CD4-positive, alpha-beta T cell treated with Interleukin-17A for 4 hours (primary cell): ENCODE results near the gene DNAJC15.

Experiments
- DNase-seq: peaks from one replicate; pipeline ENCODE4 v3.0.0-alpha.2; 2020; ENCODE audit warnings: mixed read lengths

The DNAJC15 gene

DNA sequence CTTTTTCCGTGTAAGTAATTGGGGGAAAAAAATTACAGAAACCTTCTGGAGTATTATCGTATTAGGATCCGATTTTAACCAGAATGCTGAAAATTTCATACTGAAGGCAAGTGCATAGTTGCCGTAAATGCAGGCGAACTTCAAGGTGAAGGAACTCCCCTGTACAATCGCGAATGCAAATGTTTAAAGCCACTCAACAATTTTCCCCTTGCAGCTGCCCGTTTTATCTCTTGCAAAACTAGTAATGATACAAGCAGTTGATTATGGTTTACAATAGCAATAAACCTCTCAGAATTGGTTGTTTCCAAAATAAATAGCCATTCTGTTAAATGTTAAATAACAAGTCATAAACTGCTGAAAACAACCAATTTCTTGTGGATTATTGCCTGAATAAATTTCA, 105.7 kb downstream of the DNAJC15 start:
- DNase-seq, result no peak

GRCh38 chr13:43129511-43130110, 106.2 kb downstream of the DNAJC15 start:
- no peak for DNase-seq

- DNase-seq, result peak; percentile 5
Measured at GRCh38 chr13:43132257-43132656, 108.9 kb downstream of the DNAJC15 start.

GRCh38 chr13:43132911-43133310, 109.5 kb downstream of the DNAJC15 start:
- DNase-seq, result no peak

DNA sequence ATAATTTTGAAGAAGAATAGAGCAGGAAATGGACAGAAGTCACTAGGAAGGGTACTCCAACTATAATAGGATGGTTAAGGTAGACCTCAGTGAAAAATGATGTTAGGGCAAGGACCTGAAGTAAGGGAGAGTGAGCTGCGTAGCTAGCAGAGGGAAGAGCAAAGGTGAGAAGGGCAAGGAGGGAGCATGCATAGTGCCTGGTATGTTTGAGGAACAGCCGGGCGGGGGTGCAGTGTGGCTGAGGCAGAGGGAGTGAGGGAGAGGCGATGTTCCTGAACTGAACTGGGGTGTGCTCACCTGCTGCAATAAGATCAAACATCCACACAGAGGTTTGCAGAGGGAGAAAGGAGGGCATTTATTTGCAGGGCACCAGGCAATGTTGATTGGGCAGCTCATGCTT, 110.4 kb downstream of the DNAJC15 start:
- no peak for DNase-seq

GRCh38 chr13:43134868-43135267, 111.5 kb downstream of the DNAJC15 start:
- DNase-seq, result no peak

GRCh38 chr13:43135516-43135915, 112.1 kb downstream of the DNAJC15 start:
- DNase-seq, result no peak

GRCh38 chr13:43136920-43137575, 113.7 kb downstream of the DNAJC15 start:
- no peak for DNase-seq

GRCh38 chr13:43139211-43139610, 115.8 kb downstream of the DNAJC15 start:
- DNase-seq, result no peak

DNA sequence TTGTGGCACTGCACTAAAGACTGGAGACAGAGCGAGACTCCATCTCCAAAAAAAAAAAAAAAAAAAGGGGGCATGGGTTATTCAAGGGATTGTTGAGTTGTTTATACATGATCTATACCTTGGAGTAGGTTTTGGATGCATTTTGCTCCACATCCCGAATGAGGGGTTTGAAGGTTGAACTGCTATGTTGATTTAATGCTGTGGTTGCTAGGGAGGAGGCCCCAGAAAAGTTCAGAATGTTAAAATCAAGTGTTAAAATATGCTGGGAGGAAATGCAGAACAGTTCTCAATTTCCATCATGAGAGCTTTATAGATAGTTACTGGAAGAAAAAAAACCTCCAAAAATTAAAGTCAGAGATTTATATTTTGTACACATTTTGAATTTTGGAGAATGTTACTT, 116.5 kb downstream of the DNAJC15 start:
- DNase-seq, result no peak

DNA sequence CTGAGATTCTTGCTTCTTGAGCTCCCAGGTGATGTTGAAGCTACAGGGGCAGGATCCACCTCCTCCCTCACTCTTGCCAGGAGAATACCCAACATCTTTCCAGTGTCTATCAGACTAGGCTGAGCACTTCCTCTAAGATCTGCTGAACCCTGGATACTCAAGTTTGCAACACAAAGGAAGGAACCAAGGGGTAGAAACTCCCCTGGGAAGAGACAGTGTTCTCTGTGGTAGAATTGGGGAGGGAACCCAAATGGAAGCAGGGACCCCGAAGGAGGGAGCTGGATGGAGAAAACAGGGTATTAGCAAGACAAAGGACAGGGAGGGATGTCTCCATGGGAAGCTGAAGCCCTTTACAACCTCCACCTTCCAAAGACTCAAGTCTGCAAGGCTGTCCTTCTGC, 117.6 kb downstream of the DNAJC15 start:
- DNase-seq, result no peak

- no peak for DNase-seq
Measured at GRCh38 chr13:43141685-43142084, 118.3 kb downstream of the DNAJC15 start.

- DNase-seq, result no peak
Measured at GRCh38 chr13:43143591-43143990, 120.2 kb downstream of the DNAJC15 start.

- DNase-seq, result no peak
Measured at GRCh38 chr13:43145534-43146196, 122.3 kb downstream of the DNAJC15 start.

DNA sequence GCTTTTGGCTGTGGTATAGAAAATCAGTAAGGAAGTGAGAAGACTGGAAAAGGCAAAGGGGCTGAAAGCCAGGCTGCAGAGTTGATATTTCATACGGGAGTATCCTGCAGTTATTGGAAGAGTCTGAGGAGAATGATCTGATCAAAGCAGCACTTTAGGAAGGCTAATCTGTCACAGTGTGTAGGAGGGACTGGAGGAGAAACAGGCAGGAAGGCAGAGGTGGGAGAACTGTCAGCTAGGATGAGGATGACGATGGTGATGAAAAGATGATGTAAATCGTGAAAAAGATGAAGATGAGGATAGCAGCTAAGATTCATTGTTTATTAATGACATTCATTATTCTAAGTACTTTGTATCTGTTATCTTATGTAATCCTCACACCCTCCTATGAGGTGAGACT, 123.0 kb downstream of the DNAJC15 start:
- no peak for DNase-seq

- DNase-seq, result no peak
Measured at GRCh38 chr13:43150369-43151207, 127.2 kb downstream of the DNAJC15 start.

DNA sequence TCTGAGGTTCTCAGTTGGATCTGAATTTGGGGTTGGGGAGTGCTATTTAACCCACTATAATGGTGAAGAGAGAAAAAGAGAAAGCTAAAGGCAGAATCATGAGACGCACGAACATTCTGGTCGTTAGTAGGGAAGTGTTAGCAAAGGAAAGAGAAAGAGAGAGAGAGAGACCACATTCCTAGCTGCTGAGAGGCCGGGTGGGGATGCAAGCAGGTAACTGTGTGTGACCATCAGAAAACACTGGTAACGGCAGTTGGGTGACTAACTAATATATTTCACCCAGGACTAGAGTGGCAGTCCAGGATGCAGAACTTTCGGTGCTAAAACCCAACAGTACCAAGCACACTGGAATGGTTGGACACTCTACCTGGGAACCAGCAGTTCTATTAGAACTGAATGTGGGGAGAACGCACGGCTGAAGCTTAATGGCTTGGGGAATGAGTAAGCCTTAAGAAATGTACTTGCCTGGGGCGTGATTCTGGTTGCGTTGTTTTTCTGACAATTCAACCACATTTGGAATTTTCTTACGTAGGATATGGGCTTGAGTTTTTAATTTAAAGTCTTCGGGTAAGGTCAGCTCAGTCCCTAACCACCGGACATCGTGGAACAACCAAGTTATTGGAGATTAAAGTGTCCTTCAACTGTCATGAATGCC, 130.2 kb downstream of the DNAJC15 start:
- no peak for DNase-seq

GRCh38 chr13:43154156-43154651, 130.8 kb downstream of the DNAJC15 start:
- no peak for DNase-seq

DNA sequence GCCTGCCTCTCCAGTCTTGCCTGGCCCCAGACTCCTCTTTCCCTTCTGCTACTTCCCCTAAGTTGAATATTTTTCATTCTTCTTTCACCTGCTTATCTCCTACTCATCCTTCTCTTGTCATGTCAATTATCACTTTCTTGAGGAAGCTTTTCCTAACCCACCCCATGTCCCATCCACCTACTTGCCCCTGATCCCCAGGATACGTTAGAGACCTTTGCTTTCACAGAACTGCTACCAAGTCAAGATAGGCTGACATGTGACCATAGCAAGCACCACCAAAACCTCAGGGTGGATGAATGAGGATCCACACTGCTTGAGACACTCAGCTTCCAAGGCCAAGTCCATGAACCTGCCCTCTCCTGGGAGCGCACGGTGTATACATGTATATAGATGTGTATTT, 131.5 kb downstream of the DNAJC15 start:
- DNase-seq, result no peak

- no peak for DNase-seq
Measured at GRCh38 chr13:43156916-43157315, 133.5 kb downstream of the DNAJC15 start.

GRCh38 chr13:43157796-43158195, 134.4 kb downstream of the DNAJC15 start:
- no peak for DNase-seq

DNA sequence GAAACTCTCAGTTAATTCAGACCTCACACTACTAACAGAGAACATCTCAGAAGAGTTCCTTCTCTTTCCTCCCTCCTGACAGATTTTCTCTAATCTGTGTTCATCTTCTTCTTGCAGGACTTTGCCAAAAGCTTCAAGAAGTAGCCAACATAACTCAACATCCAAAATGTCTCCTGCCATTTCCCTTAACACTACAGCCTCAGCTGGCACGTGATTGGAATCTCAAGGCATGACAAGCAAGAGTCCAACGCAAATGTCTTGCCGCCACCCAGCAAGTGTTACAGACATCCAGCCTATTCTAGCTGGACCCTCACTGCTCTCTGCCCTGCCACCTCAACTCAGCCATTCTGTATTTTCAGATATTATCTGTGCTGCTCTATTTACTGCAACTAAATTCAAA, 135.1 kb downstream of the DNAJC15 start:
- DNase-seq, result no peak

GRCh38 chr13:43159026-43159461, 135.7 kb downstream of the DNAJC15 start:
- DNase-seq, result no peak
